HG02943 (cell line): ENCODE measurements around the gene PTCH1.

Experiments used
- ATAC-seq: cut with Tn5 transposase; IDR thresholded peaks from one replicate; pipeline ENCODE4 v1.9.1; 2021; ENCODE audit warnings: mild to moderate bottlenecking, low read depth, moderate library complexity; ENCODE audit not compliant: unreplicated experiment

The PTCH1 gene

GRCh38 chr9:95513711-95514110, 3.1 kb downstream of the PTCH1 start:
- no peak for ATAC-seq

- no peak for ATAC-seq
These were observed 4.1 kb downstream of the PTCH1 start for GRCh38 chr9:95512709-95513095.

- no peak for ATAC-seq
These were observed 4.6 kb downstream of the PTCH1 start for GRCh38 chr9:95511952-95512708.

GRCh38 chr9:95511616-95511931, 5.2 kb downstream of the PTCH1 start:
- no peak for ATAC-seq

- peak; percentile 32 for ATAC-seq
These were observed 5.8 kb downstream of the PTCH1 start for GRCh38 chr9:95510709-95511615.

GRCh38 chr9:95509851-95510708, 6.7 kb downstream of the PTCH1 start:
- no peak for ATAC-seq

- ATAC-seq = no peak
These were observed 7.6 kb downstream of the PTCH1 start for GRCh38 chr9:95508968-95509850.

GRCh38 chr9:95508242-95508967, 8.4 kb downstream of the PTCH1 start:
- ATAC-seq = no peak

GRCh38 chr9:95507464-95508241, 9.1 kb downstream of the PTCH1 start:
- ATAC-seq = no peak

- no peak for ATAC-seq
These were observed 9.9 kb downstream of the PTCH1 start for GRCh38 chr9:95506678-95507463.

- ATAC-seq = no peak
These were observed 10.4 kb downstream of the PTCH1 start for GRCh38 chr9:95506428-95506677.

- no peak for ATAC-seq
These were observed 10.9 kb downstream of the PTCH1 start for GRCh38 chr9:95505717-95506427.

- ATAC-seq = no peak
These were observed 11.6 kb downstream of the PTCH1 start for GRCh38 chr9:95505072-95505716.

- ATAC-seq = no peak
These were observed 12.5 kb downstream of the PTCH1 start for GRCh38 chr9:95504053-95504963.

- no peak for ATAC-seq
These were observed 13.4 kb downstream of the PTCH1 start for GRCh38 chr9:95503369-95503768.

- no peak for ATAC-seq
These were observed 14.5 kb downstream of the PTCH1 start for GRCh38 chr9:95502248-95502647.
